ENCODE results near the gene NDUFB7.

GRCh38 chr19:14595558-14595957 lies 23.7 kb upstream of the NDUFB7 start:
- no peak for TF ChIP-seq CTCF (conservative IDR thresholded peaks at IDR 0.05; ENCODE audit: low read depth in 2 of 2)
- TF ChIP-seq, protein P1, sequence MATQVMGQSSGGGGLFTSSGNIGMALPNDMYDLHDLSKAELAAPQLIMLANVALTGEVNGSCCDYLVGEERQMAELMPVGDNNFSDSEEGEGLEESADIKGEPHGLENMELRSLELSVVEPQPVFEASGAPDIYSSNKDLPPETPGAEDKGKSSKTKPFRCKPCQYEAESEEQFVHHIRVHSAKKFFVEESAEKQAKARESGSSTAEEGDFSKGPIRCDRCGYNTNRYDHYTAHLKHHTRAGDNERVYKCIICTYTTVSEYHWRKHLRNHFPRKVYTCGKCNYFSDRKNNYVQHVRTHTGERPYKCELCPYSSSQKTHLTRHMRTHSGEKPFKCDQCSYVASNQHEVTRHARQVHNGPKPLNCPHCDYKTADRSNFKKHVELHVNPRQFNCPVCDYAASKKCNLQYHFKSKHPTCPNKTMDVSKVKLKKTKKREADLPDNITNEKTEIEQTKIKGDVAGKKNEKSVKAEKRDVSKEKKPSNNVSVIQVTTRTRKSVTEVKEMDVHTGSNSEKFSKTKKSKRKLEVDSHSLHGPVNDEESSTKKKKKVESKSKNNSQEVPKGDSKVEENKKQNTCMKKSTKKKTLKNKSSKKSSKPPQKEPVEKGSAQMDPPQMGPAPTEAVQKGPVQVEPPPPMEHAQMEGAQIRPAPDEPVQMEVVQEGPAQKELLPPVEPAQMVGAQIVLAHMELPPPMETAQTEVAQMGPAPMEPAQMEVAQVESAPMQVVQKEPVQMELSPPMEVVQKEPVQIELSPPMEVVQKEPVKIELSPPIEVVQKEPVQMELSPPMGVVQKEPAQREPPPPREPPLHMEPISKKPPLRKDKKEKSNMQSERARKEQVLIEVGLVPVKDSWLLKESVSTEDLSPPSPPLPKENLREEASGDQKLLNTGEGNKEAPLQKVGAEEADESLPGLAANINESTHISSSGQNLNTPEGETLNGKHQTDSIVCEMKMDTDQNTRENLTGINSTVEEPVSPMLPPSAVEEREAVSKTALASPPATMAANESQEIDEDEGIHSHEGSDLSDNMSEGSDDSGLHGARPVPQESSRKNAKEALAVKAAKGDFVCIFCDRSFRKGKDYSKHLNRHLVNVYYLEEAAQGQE (IDR thresholded peaks at IDR 0.05; ENCODE audit: unreplicated experiment): no peak
- TF ChIP-seq JUNB (IDR thresholded peaks at IDR 0.05; ENCODE audit: unreplicated experiment): no peak
- TF ChIP-seq POLR2AphosphoS5 (IDR thresholded peaks at IDR 0.05; ENCODE audit: low read depth): no peak
- no peak for TF ChIP-seq EZH2 (IDR thresholded peaks at IDR 0.05; ENCODE audit: low read depth, unreplicated experiment)
- TF ChIP-seq EZH2phosphoT487 (IDR thresholded peaks at IDR 0.05; ENCODE audit: unreplicated experiment): no peak
- no peak for TF ChIP-seq CREB1 (CRISPR knock-in tag; IDR thresholded peaks at IDR 0.05; ENCODE audit: low read depth)
- no peak for TF ChIP-seq STAT1 (IDR thresholded peaks at IDR 0.05; ENCODE audit: unreplicated experiment)
- TF ChIP-seq ZNF114 (CRISPR knock-in tag; IDR thresholded peaks at IDR 0.05): no peak
- no peak for TF ChIP-seq NANOG (IDR thresholded peaks at IDR 0.05; ENCODE audit: borderline replicate concordance)
- TF ChIP-seq, protein P2, sequence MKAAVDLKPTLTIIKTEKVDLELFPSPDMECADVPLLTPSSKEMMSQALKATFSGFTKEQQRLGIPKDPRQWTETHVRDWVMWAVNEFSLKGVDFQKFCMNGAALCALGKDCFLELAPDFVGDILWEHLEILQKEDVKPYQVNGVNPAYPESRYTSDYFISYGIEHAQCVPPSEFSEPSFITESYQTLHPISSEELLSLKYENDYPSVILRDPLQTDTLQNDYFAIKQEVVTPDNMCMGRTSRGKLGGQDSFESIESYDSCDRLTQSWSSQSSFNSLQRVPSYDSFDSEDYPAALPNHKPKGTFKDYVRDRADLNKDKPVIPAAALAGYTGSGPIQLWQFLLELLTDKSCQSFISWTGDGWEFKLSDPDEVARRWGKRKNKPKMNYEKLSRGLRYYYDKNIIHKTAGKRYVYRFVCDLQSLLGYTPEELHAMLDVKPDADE (IDR thresholded peaks at IDR 0.05): no peak
- TF ChIP-seq ZNF331 (CRISPR knock-in tag; IDR thresholded peaks at IDR 0.05; ENCODE audit: low read depth): no peak

All from GM23338 (cell line).